Amniotic epithelial cell (primary cell): ENCODE data around the gene DTX3L.
"Not testable (repeated sequence)": the region's sequence is repeated elsewhere in the genome, so short reads cannot be mapped to it uniquely, and the experiment has no call there.

Experiments
- DNase-seq: peaks from one replicate; pipeline ENCODE4 v3.0.0-alpha.2; 2010; ENCODE audit warnings: low read depth

The DTX3L gene

GRCh38 chr3:122562923-122563716, 1.0 kb upstream of the DTX3L start:
- DNase-seq: no peak

- DNase-seq: no peak
Measured at GRCh38 chr3:122563717-122564025, 467 bp upstream of the DTX3L start.

- DNase-seq: not testable (repeated sequence)
Measured at GRCh38 chr3:122568131-122568530, 4.0 kb downstream of the DTX3L start.

- DNase-seq: peak; percentile 19
Measured at GRCh38 chr3:122568755-122569154, 4.6 kb downstream of the DTX3L start.

- peak; percentile 21 for DNase-seq
Measured at GRCh38 chr3:122572940-122573412, 8.8 kb downstream of the DTX3L start.

- DNase-seq: no peak
Measured at GRCh38 chr3:122576174-122576940, 12.2 kb downstream of the DTX3L start.

GRCh38 chr3:122577409-122578031, 13.4 kb downstream of the DTX3L start, which contains the start of gene PARP15:
Gene PARP15, plus strand, starts transcription at chr3:122577650. Its CDS starts 18 bp downstream, at chr3:122577668.
- DNase-seq: no peak

- no peak for DNase-seq
Measured at GRCh38 chr3:122578069-122578740, 14.1 kb downstream of the DTX3L start.

GRCh38 chr3:122580470-122580869, 16.3 kb downstream of the DTX3L start:
- no peak for DNase-seq

GRCh38 chr3:122581622-122582021, 17.5 kb downstream of the DTX3L start:
- no peak for DNase-seq

GRCh38 chr3:122582390-122582789, 18.3 kb downstream of the DTX3L start:
- no peak for DNase-seq

- DNase-seq: no peak
Measured at GRCh38 chr3:122586098-122586497, 22.0 kb downstream of the DTX3L start.

GRCh38 chr3:122586773-122587485, 22.8 kb downstream of the DTX3L start:
- DNase-seq: no peak

- DNase-seq: no peak
Measured at GRCh38 chr3:122587572-122587971, 23.4 kb downstream of the DTX3L start.

- no peak for DNase-seq
Measured at GRCh38 chr3:122589297-122589696, 25.2 kb downstream of the DTX3L start.

- no peak for DNase-seq
Measured at GRCh38 chr3:122590610-122591009, 26.5 kb downstream of the DTX3L start.

GRCh38 chr3:122594025-122594424, 29.9 kb downstream of the DTX3L start:
- DNase-seq: no peak

- no peak for DNase-seq
Measured at GRCh38 chr3:122598151-122598550, 34.0 kb downstream of the DTX3L start.

- no peak for DNase-seq
Measured at GRCh38 chr3:122598556-122598955, 34.4 kb downstream of the DTX3L start.

GRCh38 chr3:122602011-122602710, 38.0 kb downstream of the DTX3L start:
- DNase-seq: no peak

GRCh38 chr3:122603056-122603455, 38.9 kb downstream of the DTX3L start:
- DNase-seq: no peak
